Ectodermal cell (in vitro differentiated cells): Measurements from ENCODE around the gene HS3ST5. TPM values are rescaled to one million over a fixed set of nuclear protein-coding genes. Genes with fewer than 3 reads are reported as not detected.
A peak's percentile ranks its signal among the peaks of the same experiment; 100 is the strongest.

Source experiments
- H3K27ac ChIP-seq: 2 replicates; pipeline ENCODE4 v1.7.0; 2013; ENCODE audit warnings: mild to moderate bottlenecking, low read depth, low read length; ENCODE audit not compliant: insufficient read depth, poor library complexity, severe bottlenecking
- H3K27me3 ChIP-seq: 2 replicates; pipeline ENCODE4 v1.7.0; 2013; ENCODE audit warnings: mild to moderate bottlenecking, low read length; ENCODE audit not compliant: insufficient read depth, control insufficient read depth, poor library complexity, severe bottlenecking
- H3K36me3 ChIP-seq: one replicate; pipeline ENCODE4 v1.7.0; 2013; ENCODE audit warnings: low read length; ENCODE audit not compliant: control insufficient read depth, insufficient read depth
- H3K4me1 ChIP-seq: one replicate; pipeline ENCODE4 v1.7.0; 2013; ENCODE audit warnings: low read length; ENCODE audit not compliant: control insufficient read depth, insufficient read depth
- H3K4me3 ChIP-seq: 2 replicates; pipeline ENCODE4 v1.7.0; 2013; ENCODE audit warnings: low read depth, low read length, control low read depth; ENCODE audit not compliant: insufficient read depth
- H3K9me3 ChIP-seq: 2 replicates; pipeline ENCODE4 v1.7.0; 2013; ENCODE audit warnings: mild to moderate bottlenecking, low read length, moderate library complexity; ENCODE audit not compliant: control insufficient read depth
- WGBS, 2 experiments: methylation state at CpG; one replicate each; pipeline ENCODE4 v1.1.7; 2013; ENCODE audit warnings: missing lambda C conversion rate in 2 of 2; 5-methylcytosine and 5-hydroxymethylcytosine counted together
- polyA plus RNA-seq, 4 experiments: library from polyadenylated mRNA; stranded (reverse); fragments of 50-300 nt; gene quantifications; one replicate each; pipeline ENCODE4 v1.2.3, GENCODE V29; 2013

HS3ST5 gene, protein sequence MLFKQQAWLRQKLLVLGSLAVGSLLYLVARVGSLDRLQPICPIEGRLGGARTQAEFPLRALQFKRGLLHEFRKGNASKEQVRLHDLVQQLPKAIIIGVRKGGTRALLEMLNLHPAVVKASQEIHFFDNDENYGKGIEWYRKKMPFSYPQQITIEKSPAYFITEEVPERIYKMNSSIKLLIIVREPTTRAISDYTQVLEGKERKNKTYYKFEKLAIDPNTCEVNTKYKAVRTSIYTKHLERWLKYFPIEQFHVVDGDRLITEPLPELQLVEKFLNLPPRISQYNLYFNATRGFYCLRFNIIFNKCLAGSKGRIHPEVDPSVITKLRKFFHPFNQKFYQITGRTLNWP
- 0.85 TPM for polyA plus RNA-seq (2013, experiment 1 of 4)
- 0.62 TPM for polyA plus RNA-seq (2013, experiment 2 of 4)
- 0.75 TPM for polyA plus RNA-seq (2013, experiment 3 of 4)
- 0.49 TPM for polyA plus RNA-seq (2013, experiment 4 of 4)

DNA sequence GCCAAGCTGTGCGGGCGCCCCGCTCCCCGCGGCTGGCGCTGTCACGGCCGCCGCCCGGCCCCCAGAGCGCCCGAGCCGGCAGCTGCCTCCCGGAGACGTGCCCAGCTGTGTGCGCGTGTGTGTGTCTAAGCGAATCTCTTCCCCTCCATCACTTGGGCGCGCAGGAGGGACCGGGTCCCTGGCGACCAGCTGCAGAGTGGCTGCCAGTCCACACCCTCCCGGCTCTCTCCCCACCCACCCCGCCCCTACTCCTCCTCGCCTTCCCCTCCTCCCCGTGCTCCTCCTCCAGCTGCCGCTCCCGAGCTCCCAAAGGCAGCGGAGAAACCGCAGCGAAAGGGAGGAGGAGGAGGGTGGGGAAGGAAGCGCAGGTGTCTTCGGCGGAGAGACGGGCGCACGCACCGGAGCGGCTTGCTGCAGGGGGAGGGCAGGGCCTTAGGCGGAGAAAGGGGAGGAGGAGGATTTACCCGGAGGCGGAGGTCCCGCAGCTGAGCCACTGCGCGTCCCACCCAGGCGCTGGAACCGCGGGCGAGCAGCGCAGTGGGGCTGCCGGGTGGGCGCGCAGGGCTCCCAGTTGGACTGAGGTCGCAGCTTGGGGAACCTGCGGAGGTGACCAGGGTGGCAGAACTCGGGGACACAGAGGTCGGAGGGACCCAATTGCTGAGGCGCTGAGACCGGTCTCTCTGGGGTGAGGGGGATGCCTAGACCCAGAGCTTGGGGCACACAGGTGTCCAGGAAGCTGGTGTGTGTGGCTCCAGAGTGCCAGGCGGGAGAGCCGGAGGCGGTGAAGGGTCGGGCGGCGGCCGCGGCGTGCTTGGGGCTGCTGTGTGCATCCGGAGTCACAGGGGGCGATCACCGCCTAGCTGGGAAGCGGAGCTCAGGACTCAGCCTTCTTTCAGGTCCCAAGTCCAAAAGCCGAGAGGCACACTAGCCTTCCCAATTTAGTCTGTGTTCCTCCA is at the start of gene HS3ST5:
TSS of gene HS3ST5 (minus strand) at position 198 of the 956 bp plus-strand sequence. CDS start 280,178 bp downstream, outside the sequence.
- Histone ChIP-seq H3K27me3 (peaks cover 14% of the 10 kb centered on the region), H3K36me3 (no peaks in the 10 kb centered on the region), H3K9me3 (no peaks in the 10 kb centered on the region), H3K4me3 (peak within 1 kb of the TSS; percentile 65), H3K27ac (no peak within 1 kb of the TSS), H3K4me1 (peaks cover 9% of the 10 kb centered on the region)
- 0 to 1% methylated on average over 68 to 70 of the region's 73 CpGs for WGBS, 2 experiments

DNA sequence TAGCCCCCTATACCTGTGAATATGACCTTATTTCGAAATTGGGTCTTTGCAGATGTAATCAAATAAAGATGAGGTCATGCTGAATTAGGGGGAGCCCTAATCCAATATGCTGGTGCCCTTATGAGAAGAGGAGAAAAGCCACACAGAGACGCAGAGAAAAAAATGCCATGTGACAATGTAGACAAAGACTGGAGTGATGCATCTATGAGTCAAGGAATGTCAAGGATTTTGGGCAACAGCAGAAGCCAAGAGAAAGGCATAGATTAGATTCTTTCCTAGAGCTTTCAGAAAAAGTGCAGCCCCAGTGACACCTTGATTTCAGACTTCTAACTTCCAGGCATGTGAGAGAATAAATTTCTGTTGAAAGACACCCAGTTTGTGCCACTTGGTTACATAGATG is 47.4 kb upstream of the HS3ST5 start:
- no peaks in the 10 kb centered on the region for H3K36me3 ChIP-seq

DNA sequence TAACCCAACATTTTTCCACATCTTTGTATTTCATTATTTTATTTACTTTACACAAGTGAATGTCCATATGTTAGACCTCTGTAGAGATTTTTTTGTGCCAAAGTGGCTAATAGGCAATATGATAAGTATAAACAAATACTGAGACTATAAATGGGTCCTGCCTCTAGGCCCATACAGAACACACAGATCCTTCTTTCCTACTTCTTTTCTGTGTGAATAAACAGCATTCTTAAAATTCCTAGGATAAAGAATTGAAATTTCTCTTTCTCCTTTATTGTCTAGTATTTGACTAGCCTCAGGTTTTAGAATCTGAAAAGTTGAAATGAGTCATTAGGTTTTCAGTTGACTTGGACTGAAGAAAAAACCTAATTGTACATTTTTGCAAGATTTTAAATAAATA is 46.3 kb upstream of the HS3ST5 start:
- no peak overlapping the region for H3K4me3 ChIP-seq
- no peaks in the 10 kb centered on the region for H3K27me3 ChIP-seq
- no peaks in the 10 kb centered on the region for H3K9me3 ChIP-seq
- peaks cover 13% of the 10 kb centered on the region for H3K4me1 ChIP-seq
- H3K36me3 ChIP-seq, result no peaks in the 10 kb centered on the region
- no peak overlapping the region for H3K27ac ChIP-seq

More for the DNA sequence above, 47.4 kb upstream of the HS3ST5 start:
- peaks cover 13% of the 10 kb centered on the region for H3K4me1 ChIP-seq
- no peak overlapping the region for H3K4me3 ChIP-seq
- H3K27ac ChIP-seq, result no peak overlapping the region
- H3K9me3 ChIP-seq, result no peaks in the 10 kb centered on the region
- H3K27me3 ChIP-seq, result no peaks in the 10 kb centered on the region
- WGBS, 2 experiments, result 69 to 76% methylated on average over 2 of the region's 2 CpGs

DNA sequence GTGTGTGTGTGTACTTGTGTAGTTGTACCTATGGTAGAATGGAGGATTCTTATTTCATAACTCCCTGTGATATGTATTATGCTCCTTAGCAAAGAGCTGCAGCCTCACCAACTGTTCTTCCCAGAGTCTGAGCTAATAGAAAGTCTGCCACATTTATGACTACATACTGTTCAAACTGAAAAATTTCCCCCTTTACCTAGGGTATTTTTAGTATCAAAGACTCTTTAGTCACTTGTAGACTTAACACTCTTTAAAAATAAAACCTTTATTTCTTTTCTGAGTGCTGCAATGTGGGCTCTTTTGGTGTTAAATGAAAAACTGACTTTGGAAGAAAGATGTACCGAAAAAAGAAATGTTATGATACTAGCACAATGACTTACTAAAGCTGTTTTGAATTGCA is 39.6 kb upstream of the HS3ST5 start:
- Histone ChIP-seq H3K27ac (no peak overlapping the region), H3K27me3 (no peaks in the 10 kb centered on the region), H3K4me3 (no peak overlapping the region), H3K4me1 (peaks cover 13% of the 10 kb centered on the region), H3K36me3 (no peaks in the 10 kb centered on the region), H3K9me3 (no peaks in the 10 kb centered on the region)
- 75% methylated on average over 1 of the region's 1 CpG; no CpG with 5 or more reads in 1 of the 2 experiments for WGBS, 2 experiments

DNA sequence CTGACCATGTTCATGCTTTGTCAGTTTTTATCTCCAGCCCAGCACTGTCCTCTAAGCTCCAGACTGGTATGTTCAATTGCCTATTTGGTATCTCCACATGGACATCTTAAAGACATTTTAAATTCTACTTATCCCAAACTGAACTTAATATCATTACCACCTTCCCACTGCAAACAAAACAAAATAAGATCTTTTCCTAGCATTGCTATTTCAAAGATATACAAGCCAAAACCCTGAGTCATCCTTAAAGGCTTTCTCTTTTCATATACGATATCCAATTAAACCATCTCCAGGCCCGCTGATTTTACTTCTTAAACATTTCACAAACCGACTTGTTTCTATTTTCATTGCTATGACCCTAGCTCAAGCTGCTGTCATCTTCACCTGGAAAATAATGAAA is 35.1 kb upstream of the HS3ST5 start:
- Histone ChIP-seq H3K27ac (no peak overlapping the region), H3K36me3 (no peaks in the 10 kb centered on the region), H3K9me3 (no peaks in the 10 kb centered on the region), H3K4me1 (no peaks in the 10 kb centered on the region), H3K27me3 (no peaks in the 10 kb centered on the region), H3K4me3 (no peak overlapping the region)
- 90 to 98% methylated on average over 3 of the region's 3 CpGs for WGBS, 2 experiments

DNA sequence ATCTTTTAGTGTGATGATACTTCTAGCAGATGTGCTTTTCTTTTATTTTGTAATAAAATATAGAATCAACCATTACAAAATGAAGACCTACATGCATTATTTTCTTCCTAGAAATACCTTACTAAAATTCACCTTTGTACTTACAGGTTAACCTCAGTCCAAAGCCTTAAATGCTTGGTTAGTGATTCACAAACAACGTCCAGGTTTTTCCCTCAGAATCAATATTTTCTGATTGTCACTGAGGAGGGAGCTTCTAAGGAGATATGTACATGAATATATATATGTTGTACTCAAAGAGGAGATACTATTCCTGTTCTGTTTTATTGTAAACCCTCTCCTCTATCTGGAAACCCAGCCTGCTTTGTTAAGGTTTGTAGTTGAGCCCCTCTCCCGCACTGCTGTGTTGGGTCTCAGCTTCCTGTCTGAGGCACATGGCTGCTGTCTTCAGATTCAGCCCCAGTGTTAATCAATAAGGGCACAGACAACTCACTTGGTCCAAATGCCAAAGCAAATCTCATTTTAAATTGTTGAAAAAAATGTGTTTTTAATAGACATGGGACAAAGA is 33.9 kb upstream of the HS3ST5 start:
- Histone ChIP-seq H3K36me3 (no peaks in the 10 kb centered on the region), H3K4me3 (no peak overlapping the region), H3K27me3 (no peaks in the 10 kb centered on the region), H3K9me3 (no peaks in the 10 kb centered on the region), H3K4me1 (no peaks in the 10 kb centered on the region), H3K27ac (no peak overlapping the region)
- 35 to 44% methylated on average over 2 of the region's 2 CpGs for WGBS, 2 experiments

DNA sequence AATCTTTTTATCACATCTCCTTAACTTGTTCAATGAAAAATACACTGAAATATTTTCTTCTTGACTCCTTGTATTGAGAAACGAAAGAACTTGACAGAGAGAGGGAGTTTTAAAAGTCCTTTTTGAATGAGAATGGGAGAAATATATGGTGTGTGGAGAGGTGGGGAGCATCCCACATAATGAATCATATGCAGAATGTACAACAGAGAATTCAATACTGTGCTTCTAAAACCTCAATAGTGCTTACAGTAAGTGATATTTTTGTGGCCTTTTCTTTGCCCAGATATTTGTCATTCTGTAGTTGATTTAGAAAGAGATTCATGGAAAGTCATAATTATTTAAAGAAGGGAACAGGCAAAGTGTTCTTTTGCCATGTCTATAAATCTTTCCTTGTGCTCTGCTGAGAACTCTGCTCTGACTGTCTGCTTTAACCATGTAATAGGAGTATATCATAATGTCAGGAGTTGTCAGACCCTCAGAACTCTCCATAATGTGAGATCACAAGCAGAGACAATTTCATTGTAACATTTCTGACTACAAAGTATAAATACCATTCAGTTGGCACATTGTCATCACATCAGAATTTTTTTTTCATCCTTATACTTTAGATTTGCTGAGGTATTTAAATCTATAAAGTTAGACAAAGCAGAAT is 32.8 kb upstream of the HS3ST5 start:
- no peaks in the 10 kb centered on the region for H3K4me1 ChIP-seq
- no peaks in the 10 kb centered on the region for H3K27me3 ChIP-seq
- no peak overlapping the region for H3K4me3 ChIP-seq
- 88 to 100% methylated on average over 1 of the region's 1 CpG for WGBS, 2 experiments
- H3K27ac ChIP-seq, result no peak overlapping the region
- H3K9me3 ChIP-seq, result no peaks in the 10 kb centered on the region
- H3K36me3 ChIP-seq, result no peaks in the 10 kb centered on the region

DNA sequence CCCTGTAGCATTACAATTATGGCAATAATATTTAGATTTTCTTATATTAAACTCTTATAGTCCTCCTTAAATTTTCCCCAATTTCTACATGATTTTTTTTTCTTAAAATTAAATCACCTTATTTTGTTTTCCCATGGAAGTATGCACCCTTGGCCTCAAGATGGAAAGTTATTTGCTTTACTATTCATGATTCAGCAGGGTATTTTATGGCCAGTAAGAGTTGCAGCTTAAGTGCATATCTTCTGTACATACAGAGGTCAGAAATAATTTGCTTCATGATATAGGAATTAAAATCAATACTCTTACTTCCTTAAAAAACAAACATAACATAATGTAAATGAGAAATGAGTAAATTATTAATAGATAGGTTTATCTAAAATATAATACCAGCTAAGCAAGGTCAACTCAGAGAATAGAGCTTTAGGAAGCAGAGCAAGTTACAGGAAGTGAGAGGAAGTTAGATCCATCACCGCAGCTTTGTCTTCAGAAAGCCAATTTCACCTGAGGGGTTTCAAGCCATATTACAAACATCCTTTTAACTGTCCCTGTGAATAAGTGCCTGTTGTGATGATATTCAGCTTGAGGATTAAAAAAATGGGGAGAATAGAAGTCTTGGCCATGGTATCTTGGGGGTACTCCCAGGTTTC is 24.6 kb upstream of the HS3ST5 start:
- peaks cover 23% of the 10 kb centered on the region for H3K4me1 ChIP-seq
- no peak overlapping the region for H3K27ac ChIP-seq
- 83 to 100% methylated on average over 1 of the region's 1 CpG for WGBS, 2 experiments
- H3K9me3 ChIP-seq, result no peaks in the 10 kb centered on the region
- H3K4me3 ChIP-seq, result no peak overlapping the region
- no peaks in the 10 kb centered on the region for H3K36me3 ChIP-seq
- no peaks in the 10 kb centered on the region for H3K27me3 ChIP-seq

DNA sequence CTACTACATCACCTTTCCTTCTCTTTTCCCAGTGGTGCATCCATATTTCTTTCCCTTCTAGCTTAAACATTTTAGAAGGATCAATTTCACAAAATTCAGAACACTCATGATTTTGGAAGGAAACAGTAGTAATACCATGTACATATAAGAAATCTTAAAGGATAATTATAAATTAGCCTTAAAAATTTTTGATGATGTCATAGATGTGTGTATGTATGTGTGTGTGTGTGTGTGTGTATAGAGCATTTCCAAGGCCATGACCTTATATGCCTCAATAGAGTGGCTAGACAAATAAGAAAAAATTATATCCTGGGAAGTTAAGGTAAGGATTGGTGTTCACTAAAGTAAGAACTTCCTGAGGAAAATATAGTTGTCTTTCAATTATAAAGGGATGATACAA is 24.1 kb upstream of the HS3ST5 start:
- Histone ChIP-seq H3K36me3 (no peaks in the 10 kb centered on the region), H3K9me3 (no peaks in the 10 kb centered on the region), H3K4me3 (no peak overlapping the region)

More for the DNA sequence above, 24.1 kb upstream of the HS3ST5 start:
- peaks cover 23% of the 10 kb centered on the region for H3K4me1 ChIP-seq
- H3K27me3 ChIP-seq, result no peaks in the 10 kb centered on the region
- no peak overlapping the region for H3K27ac ChIP-seq
